Neural progenitor cell (in vitro differentiated cells): ENCODE results near the gene TLX1. TPM values are rescaled to one million over a fixed set of nuclear protein-coding genes. Genes with fewer than 3 reads are reported as not detected.

Source experiments
- DNase-seq: peaks from one replicate; pipeline ENCODE4 v3.0.0-alpha.2; 2016; ENCODE audit warnings: low spot score
- H2AFZ ChIP-seq: fragments of 200-600 bp; sonication (generic); replicated peaks from 2 replicates; pipeline ENCODE4 v1.6.1; 2016; ENCODE audit warnings: antibody characterized with exemption
- H3F3A ChIP-seq: fragments of 200-600 bp; sonication (generic); 2 replicates; pipeline ENCODE4 v1.6.1; 2016; ENCODE audit warnings: antibody characterized with exemption, low read depth
- H3K27ac ChIP-seq: fragments of 200-600 bp; sonication (generic); 2 replicates; pipeline ENCODE4 v1.5.1; 2016; ENCODE audit warnings: mild to moderate bottlenecking
- H3K27me3 ChIP-seq: fragments of 200-600 bp; sonication (generic); 2 replicates; pipeline ENCODE4 v1.6.1; 2016; ENCODE audit warnings: mild to moderate bottlenecking, moderate library complexity
- H3K36me3 ChIP-seq: fragments of 200-600 bp; sonication (generic); 2 replicates; pipeline ENCODE4 v1.5.1; 2016
- H3K4me1 ChIP-seq: fragments of 200-600 bp; sonication (generic); 2 replicates; pipeline ENCODE4 v1.6.1; 2016; ENCODE audit warnings: mixed run types
- H3K4me2 ChIP-seq: fragments of 200-600 bp; sonication (generic); 2 replicates; pipeline ENCODE4 v1.6.1; 2016
- H3K4me3 ChIP-seq: fragments of 200-600 bp; sonication (generic); 2 replicates; pipeline ENCODE4 v1.5.1; 2016
- H3K79me2 ChIP-seq: fragments of 200-600 bp; sonication (generic); 2 replicates; pipeline ENCODE4 v1.6.1; 2016; ENCODE audit warnings: low read depth
- H3K9ac ChIP-seq: fragments of 200-600 bp; sonication (generic); 2 replicates; pipeline ENCODE4 v1.6.1; 2016
- H3K9me3 ChIP-seq: fragments of 200-600 bp; sonication (generic); 2 replicates; pipeline ENCODE4 v1.5.1; 2016; ENCODE audit warnings: low read depth
- H4K20me1 ChIP-seq: fragments of 200-600 bp; sonication (generic); 2 replicates; pipeline ENCODE4 v1.6.1; 2016; ENCODE audit warnings: low read depth
- H3K27ac Mint-ChIP-seq: 3 replicates; pipeline ENCODE4 v1.8.0; 2021; ENCODE audit warnings: mixed read lengths
- H3K27me3 Mint-ChIP-seq: 2 replicates; pipeline ENCODE4 v1.8.0; 2022; ENCODE audit warnings: low read depth, mild to moderate bottlenecking, inconsistent platforms, moderate library complexity, mixed read lengths; ENCODE audit not compliant: insufficient read depth
- H3K36me3 Mint-ChIP-seq: 3 replicates; pipeline ENCODE4 v1.8.0; 2021; ENCODE audit warnings: mixed read lengths
- H3K4me1 Mint-ChIP-seq: 3 replicates; pipeline ENCODE4 v1.8.0; 2021; ENCODE audit warnings: mixed read lengths
- H3K4me3 Mint-ChIP-seq: 3 replicates; pipeline ENCODE4 v1.8.0; 2021; ENCODE audit warnings: mild to moderate bottlenecking, moderate library complexity, mixed read lengths
- H3K9me3 Mint-ChIP-seq: 3 replicates; pipeline ENCODE4 v1.8.0; 2020; ENCODE audit warnings: mixed read lengths
- EZH2 ChIP-seq: fragments of 200-600 bp; sonication (generic); IDR thresholded peaks from 2 replicates; pipeline ENCODE4 v1.6.1; 2017; ENCODE audit warnings: antibody characterized with exemption, mild to moderate bottlenecking, moderate library complexity
- EZH2phosphoT487 ChIP-seq: fragments of 200-600 bp; sonication (generic); IDR thresholded peaks from 2 replicates; pipeline ENCODE4 v1.6.1; 2017; ENCODE audit warnings: antibody characterized with exemption
- total RNA-seq: library from RNA; depleted of rRNA; stranded (reverse); fragments of >200 nt; gene quantifications from 2 replicates; pipeline ENCODE4 v1.2.3, GENCODE V29; 2015; ENCODE audit warnings: low replicate concordance
- TF ChIP-seq, protein P1 (sequence below): fragments of 200-600 bp; sonication (generic); IDR thresholded peaks from 2 replicates; pipeline ENCODE4 v1.5.1; 2017; ENCODE audit warnings: antibody characterized with exemption, mild to moderate bottlenecking

TLX1 gene
- total RNA-seq, 1 donor from 2014 or later = not detected

- Mint-ChIP-seq H3K4me1 (no peaks in the 10 kb centered on the region), H3K27me3 (peaks cover 27% of the 10 kb centered on the region), H3K4me3 (no peak overlapping the region), H3K27ac (no peak overlapping the region), H3K9me3 (peaks cover 6% of the 10 kb centered on the region), H3K36me3 (no peaks in the 10 kb centered on the region)
- Histone ChIP-seq H2AFZ (no peak overlapping the region), H3K4me3 (no peak overlapping the region), H3K27ac (no peak overlapping the region), H3K4me2 (no peak overlapping the region), H3K27me3 (peaks cover 93% of the 10 kb centered on the region), H3K4me1 (no peaks in the 10 kb centered on the region), H3K9ac (no peak overlapping the region), H3K79me2 (no peaks in the 10 kb centered on the region), H3F3A (no peaks in the 10 kb centered on the region), H3K9me3 (no peaks in the 10 kb centered on the region), H4K20me1 (no peaks in the 10 kb centered on the region), H3K36me3 (no peaks in the 10 kb centered on the region)
- no peak for DNase-seq
- TF ChIP-seq EZH2phosphoT487 = no peak
- no peak for TF ChIP-seq EZH2
These were observed 27.7 kb upstream of the TLX1 start for GRCh38 chr10:101103430-101103829.

DNA sequence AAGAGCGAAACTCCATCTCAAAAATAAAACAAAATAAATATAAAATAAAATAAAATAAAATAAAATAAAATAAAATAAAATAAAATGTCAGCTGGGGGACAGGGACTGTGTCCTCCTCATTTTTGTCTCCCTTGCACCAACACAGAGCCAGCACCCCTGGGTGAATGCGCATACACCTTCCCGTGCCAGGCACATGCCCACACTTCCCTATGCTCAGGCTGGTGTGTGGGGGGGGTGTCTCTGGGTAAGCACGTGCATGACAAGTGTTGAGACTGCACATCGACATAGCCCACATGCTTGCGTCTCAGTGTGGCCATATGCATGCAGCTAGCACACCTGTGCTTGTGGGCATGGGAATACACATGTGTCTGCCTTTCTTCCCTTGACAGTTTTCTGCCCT, 24.7 kb upstream of the TLX1 start:
- H3K27me3 ChIP-seq = peaks cover 86% of the 10 kb centered on the region
- H3F3A ChIP-seq = no peaks in the 10 kb centered on the region
- Mint-ChIP-seq H3K4me3 (no peak overlapping the region), H3K27me3 (peaks cover 21% of the 10 kb centered on the region), H3K9me3 (no peaks in the 10 kb centered on the region), H3K27ac (no peak overlapping the region), H3K36me3 (no peaks in the 10 kb centered on the region), H3K4me1 (no peaks in the 10 kb centered on the region)
- H3K27ac ChIP-seq = no peak overlapping the region
- H3K9ac ChIP-seq = no peak overlapping the region
- no peak overlapping the region for H2AFZ ChIP-seq
- no peaks in the 10 kb centered on the region for H3K9me3 ChIP-seq
- no peaks in the 10 kb centered on the region for H4K20me1 ChIP-seq
- no peak for DNase-seq
- H3K79me2 ChIP-seq = no peaks in the 10 kb centered on the region
- H3K36me3 ChIP-seq = no peaks in the 10 kb centered on the region
- no peak overlapping the region for H3K4me2 ChIP-seq
- no peaks in the 10 kb centered on the region for H3K4me1 ChIP-seq
- no peak for TF ChIP-seq EZH2phosphoT487
- no peak for TF ChIP-seq EZH2
- TF ChIP-seq, protein P1, sequence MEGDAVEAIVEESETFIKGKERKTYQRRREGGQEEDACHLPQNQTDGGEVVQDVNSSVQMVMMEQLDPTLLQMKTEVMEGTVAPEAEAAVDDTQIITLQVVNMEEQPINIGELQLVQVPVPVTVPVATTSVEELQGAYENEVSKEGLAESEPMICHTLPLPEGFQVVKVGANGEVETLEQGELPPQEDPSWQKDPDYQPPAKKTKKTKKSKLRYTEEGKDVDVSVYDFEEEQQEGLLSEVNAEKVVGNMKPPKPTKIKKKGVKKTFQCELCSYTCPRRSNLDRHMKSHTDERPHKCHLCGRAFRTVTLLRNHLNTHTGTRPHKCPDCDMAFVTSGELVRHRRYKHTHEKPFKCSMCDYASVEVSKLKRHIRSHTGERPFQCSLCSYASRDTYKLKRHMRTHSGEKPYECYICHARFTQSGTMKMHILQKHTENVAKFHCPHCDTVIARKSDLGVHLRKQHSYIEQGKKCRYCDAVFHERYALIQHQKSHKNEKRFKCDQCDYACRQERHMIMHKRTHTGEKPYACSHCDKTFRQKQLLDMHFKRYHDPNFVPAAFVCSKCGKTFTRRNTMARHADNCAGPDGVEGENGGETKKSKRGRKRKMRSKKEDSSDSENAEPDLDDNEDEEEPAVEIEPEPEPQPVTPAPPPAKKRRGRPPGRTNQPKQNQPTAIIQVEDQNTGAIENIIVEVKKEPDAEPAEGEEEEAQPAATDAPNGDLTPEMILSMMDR = no peak
- H3K4me3 ChIP-seq = no peak overlapping the region

GRCh38 chr10:101107771-101108170, 23.3 kb upstream of the TLX1 start:
- peaks cover 19% of the 10 kb centered on the region for H3K27me3 Mint-ChIP-seq

GRCh38 chr10:101110856-101111523, 20.1 kb upstream of the TLX1 start:
- Histone ChIP-seq H3K27ac (no peak overlapping the region), H3K36me3 (no peaks in the 10 kb centered on the region), H4K20me1 (peaks cover 1% of the 10 kb centered on the region), H3K79me2 (no peaks in the 10 kb centered on the region), H3K9ac (no peak overlapping the region), H3K4me1 (no peaks in the 10 kb centered on the region), H3K4me2 (no peak overlapping the region), H2AFZ (no peak overlapping the region), H3K27me3 (peaks cover 86% of the 10 kb centered on the region), H3F3A (no peaks in the 10 kb centered on the region), H3K9me3 (no peaks in the 10 kb centered on the region), H3K4me3 (no peak overlapping the region)
- no peaks in the 10 kb centered on the region for H3K9me3 Mint-ChIP-seq
- H3K36me3 Mint-ChIP-seq = no peaks in the 10 kb centered on the region
- H3K4me1 Mint-ChIP-seq = peaks cover 14% of the 10 kb centered on the region
- no peak overlapping the region for H3K4me3 Mint-ChIP-seq
- H3K27me3 Mint-ChIP-seq = peaks cover 24% of the 10 kb centered on the region
- TF ChIP-seq EZH2 (no peak), EZH2phosphoT487 (no peak)
- TF ChIP-seq, protein P1 = no peak
- no peak overlapping the region for H3K27ac Mint-ChIP-seq
- no peak for DNase-seq

More at GRCh38 chr10:101107771-101108170, 23.3 kb upstream of the TLX1 start:
- H3K4me1 ChIP-seq = no peaks in the 10 kb centered on the region
- Mint-ChIP-seq H3K36me3 (no peaks in the 10 kb centered on the region), H3K9me3 (no peaks in the 10 kb centered on the region), H3K4me1 (peaks cover 5% of the 10 kb centered on the region), H3K27ac (no peak overlapping the region), H3K4me3 (no peak overlapping the region)
- no peaks in the 10 kb centered on the region for H3K79me2 ChIP-seq
- no peak for TF ChIP-seq EZH2
- TF ChIP-seq, protein P1 = no peak
- no peak for TF ChIP-seq EZH2phosphoT487
- no peak overlapping the region for H2AFZ ChIP-seq
- no peaks in the 10 kb centered on the region for H3K36me3 ChIP-seq
- H3K27ac ChIP-seq = no peak overlapping the region
- H3K9me3 ChIP-seq = no peaks in the 10 kb centered on the region
- H3K9ac ChIP-seq = no peak overlapping the region
- peaks cover 85% of the 10 kb centered on the region for H3K27me3 ChIP-seq
- H4K20me1 ChIP-seq = no peaks in the 10 kb centered on the region
- no peak overlapping the region for H3K4me2 ChIP-seq
- no peak overlapping the region for H3K4me3 ChIP-seq
- H3F3A ChIP-seq = no peaks in the 10 kb centered on the region
- no peak for DNase-seq
